SK-MEL-5 (cell line): ENCODE results near the gene MUCL1. TPM values are rescaled to one million over a fixed set of nuclear protein-coding genes. Genes with fewer than 3 reads are reported as not detected.
"Not testable (repeated sequence)": the region's sequence is repeated elsewhere in the genome, so short reads cannot be mapped to it uniquely, and the experiment has no call there.

ENCODE experiments used
- DNase-seq: peaks from one replicate; pipeline ENCODE4 v3.0.0-alpha.2; 2016; ENCODE audit warnings: low read depth, low spot score
- in situ Hi-C: cut with HindIII; loops from 2 replicates; pipeline ENCODE4 v1.10.0; 2016; ENCODE audit warnings: low sequenced_read_pairs, high pct_unique_total_duplicates, low pct_unique_long_range_greater_than_20kb
- total RNA-seq: library from RNA; depleted of rRNA; stranded (reverse); fragments of >200 nt; shearing (Covaris generic); gene quantifications from 2 replicates; pipeline ENCODE4 v1.2.3, GENCODE V29; 2014; rRNA removed

Gene MUCL1
- total RNA-seq, 1 experiment from 2014 or later, result not detected

- in situ Hi-C loops, result no loop called here
- no peak for DNase-seq
These were observed 25.3 kb downstream of the MUCL1 start for GRCh38 chr12:54879579-54879978.

- no peak for DNase-seq
- in situ Hi-C loops, result no loop called here
These were observed 27.8 kb downstream of the MUCL1 start for GRCh38 chr12:54882079-54882478.

DNA sequence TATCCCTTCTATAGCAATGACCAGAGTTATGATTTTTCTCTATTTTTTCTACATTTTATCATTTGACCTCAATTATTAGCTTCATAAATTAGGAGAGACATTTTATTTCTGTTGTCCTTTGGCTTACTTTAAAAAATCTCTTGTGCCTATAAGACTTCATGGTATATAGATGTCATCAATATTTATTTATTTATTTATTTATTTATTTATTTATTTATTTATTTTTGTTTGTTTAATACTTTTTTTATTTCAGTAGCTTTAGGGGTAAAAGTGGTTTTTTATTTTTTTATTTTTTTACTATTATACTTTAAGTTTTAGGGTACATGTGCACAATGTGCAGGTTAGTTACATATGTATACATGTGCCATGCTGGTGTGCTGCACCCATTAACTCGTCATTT, 28.3 kb downstream of the MUCL1 start:
- in situ Hi-C loops, DNase-seq: not testable (repeated sequence)

DNA sequence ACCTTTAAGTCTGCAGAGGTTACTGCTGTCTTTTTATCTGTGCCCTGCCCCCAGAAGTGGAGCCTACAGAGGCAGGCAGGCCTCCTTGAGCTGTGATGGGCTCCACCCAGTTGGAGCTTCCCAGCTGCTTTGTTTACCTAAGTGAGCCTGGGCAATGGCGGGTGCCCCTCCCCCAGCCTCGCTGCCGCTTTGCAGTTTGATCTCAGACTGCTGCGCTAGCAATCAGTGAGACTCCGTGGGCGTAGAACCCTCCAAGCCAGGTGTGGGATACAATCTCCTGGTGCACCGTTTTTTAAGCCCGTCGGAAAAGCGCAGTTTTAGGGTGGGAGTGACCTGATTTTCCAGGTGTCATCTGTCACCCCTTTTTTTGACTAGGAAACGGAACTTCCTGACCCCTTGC, 34.1 kb downstream of the MUCL1 start:
- DNase-seq, in situ Hi-C loops: not testable (repeated sequence)

DNA sequence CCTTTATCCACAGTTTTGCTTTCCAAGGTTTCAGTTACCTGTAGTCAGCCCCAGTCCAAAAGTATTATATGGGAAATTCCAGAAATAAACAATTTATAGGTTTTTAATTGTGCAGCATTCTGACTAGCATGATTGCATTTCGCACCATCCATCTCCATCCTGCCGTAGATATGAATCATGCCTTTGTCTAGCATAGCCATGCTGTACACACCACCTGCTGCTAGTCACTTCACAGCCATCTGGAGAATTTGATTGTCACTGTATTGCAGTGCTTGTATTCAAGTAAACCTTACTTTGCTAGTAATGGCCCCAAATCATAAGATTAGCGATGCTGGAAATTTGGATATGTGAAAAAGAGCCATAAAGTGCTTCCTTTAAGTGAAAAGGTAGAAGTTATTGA, 36.0 kb downstream of the MUCL1 start:
- in situ Hi-C loops, result no loop called here
- DNase-seq, result no peak

DNA sequence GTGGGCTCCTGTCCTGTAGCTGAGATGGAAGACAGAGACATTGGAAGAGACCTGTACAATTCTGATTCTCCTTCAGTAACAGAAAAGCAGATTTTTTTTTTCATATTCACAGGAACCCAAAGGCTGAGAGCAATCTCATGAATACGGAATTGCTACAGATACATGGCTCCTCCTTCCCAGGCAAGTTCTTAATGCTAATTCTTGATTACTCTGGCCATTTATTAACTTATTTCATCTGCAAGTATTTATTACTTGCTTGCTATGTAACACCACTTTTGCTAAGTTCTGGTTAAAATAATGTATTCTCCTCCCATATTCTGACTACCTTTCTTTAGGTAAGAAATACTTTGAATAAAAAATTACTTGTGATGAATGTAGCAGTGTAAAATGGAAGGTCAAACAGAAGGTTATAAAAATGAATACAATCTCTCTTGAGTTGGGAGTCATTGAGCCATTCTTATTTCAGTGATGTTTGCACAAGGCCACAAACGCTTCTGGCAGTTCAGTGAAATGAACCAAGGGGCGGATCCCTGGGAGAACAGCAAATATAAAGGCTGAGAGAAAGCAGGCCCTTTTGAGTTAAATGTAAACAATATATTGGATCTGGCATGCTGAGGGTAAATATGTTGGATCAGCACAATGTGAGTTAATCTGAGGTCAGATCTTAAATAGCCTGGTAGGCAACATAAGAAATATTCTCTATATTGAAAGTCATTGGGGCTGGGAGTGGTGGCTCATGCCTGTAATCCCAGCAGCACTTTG, 37.6 kb downstream of the MUCL1 start:
- DNase-seq, result no peak
- in situ Hi-C loops, result no loop called here

Other genes starting within 250 kb of the MUCL1 start
- gene LACRT, start 219.6 kb upstream of the MUCL1 start, total RNA-seq, result not detected in 2 replicates
- not detected in 2 replicates for gene DCD, start 206.2 kb upstream of the MUCL1 start, total RNA-seq
- not detected in 2 replicates for gene TESPA1, start 130.2 kb downstream of the MUCL1 start, total RNA-seq
- not detected in 2 replicates for gene NEUROD4, start 165.5 kb downstream of the MUCL1 start, total RNA-seq